ENCODE measurements around the gene ZNF236. TPM values are rescaled to one million over a fixed set of nuclear protein-coding genes. Genes with fewer than 3 reads are reported as not detected.

ZNF236 gene
- total and polyA plus RNA-seq, 2 donors (not counting 3 experiments of a cell fraction or from before 2014, with no cell fraction given): 4.5 to 14.7 TPM

GRCh38 chr18:76991021-76991688 is 168.8 kb downstream of the ZNF236 start:
- dilution Hi-C loops (cut with MboI; ENCODE audit: extremely low pct_ligation_motif_present, low sequenced_read_pairs): no loop called here
- CTCF ChIA-PET: interaction anchor here (1.2 kb wide), 1 partner anchor 9 kb away, joined by 4 read pairs; no protein-coding TSS in a partner anchor

More at GRCh38 chr18:76991021-76991688, 168.8 kb downstream of the ZNF236 start:
- Histone ChIP-seq H3K27ac (ENCODE audit: insufficient read depth, low read depth, low read length) (no peak overlapping the region), H3K36me3 (ENCODE audit: control insufficient read depth in 2 of 2, extremely low read depth in 1 of 2, insufficient read depth in 2 of 2, low read length in 2 of 2) (no peaks in the 10 kb centered on the region), H4K20me1 (replicated peaks; ENCODE audit: control insufficient read depth, extremely low read depth, insufficient read depth, low read length) (no peaks in the 10 kb centered on the region), H3K9ac (replicated peaks; ENCODE audit: extremely low read depth, insufficient read depth, low read length) (no peak overlapping the region), H3K9me3 (replicated peaks; ENCODE audit: control insufficient read depth, insufficient read depth, low read length) (no peaks in the 10 kb centered on the region), H3K9me1 (replicated peaks; ENCODE audit: control insufficient read depth, extremely low read depth, insufficient read depth, low read length) (no peaks in the 10 kb centered on the region), H3K4me3 (replicated peaks in 1 of 3; ENCODE audit: insufficient read depth in 1 of 3, low read depth in 1 of 3, low read length in 3 of 3) (no peak overlapping the region), H3K79me2 (ENCODE audit: control insufficient read depth, insufficient read depth, low read length) (no peaks in the 10 kb centered on the region), H2AFZ (ENCODE audit: low read depth, low read length) (no peak overlapping the region), H3K4me1 (ENCODE audit: control insufficient read depth, extremely low read depth, insufficient read depth, low read length) (no peaks in the 10 kb centered on the region), H3K4me2 (ENCODE audit: insufficient read depth, low read length) (no peak overlapping the region), H3K27me3 (ENCODE audit: control insufficient read depth in 2 of 2, insufficient read depth in 2 of 2, low read length in 2 of 2) (peaks cover 4 to 21% of the 10 kb centered on the region in 2 experiments)
- no TSS peak for BruUV-seq (replicated peaks)
- no peak for TF ChIP-seq CTCF (IDR thresholded peaks at IDR 0.05; ENCODE audit: extremely low read depth in 1 of 2, insufficient read depth in 1 of 2, low read depth in 1 of 2, low read length in 2 of 2)
- no peak for TF ChIP-seq MAX (IDR thresholded peaks at IDR 0.05; ENCODE audit: insufficient read depth, insufficient read length)
- TF ChIP-seq EZH2 (IDR thresholded peaks at IDR 0.05; ENCODE audit: borderline replicate concordance, low read depth, low read length, severe bottlenecking): no peak
- TF ChIP-seq FOS (IDR thresholded peaks at IDR 0.05; ENCODE audit: borderline replicate concordance, insufficient read depth, low read length): no peak
- TF ChIP-seq MYC (IDR thresholded peaks at IDR 0.05; ENCODE audit: low read depth, low read length): no peak
- TF ChIP-seq JUN (IDR thresholded peaks at IDR 0.05; ENCODE audit: borderline replicate concordance, insufficient read depth, insufficient read length, low read depth): no peak
- no peak for TF ChIP-seq POLR2AphosphoS5 (IDR thresholded peaks at IDR 0.05; ENCODE audit: insufficient read depth, low read depth, low read length)
- TF ChIP-seq POLR2A (IDR thresholded peaks at IDR 0.05; ENCODE audit: low read depth, low read length): no peak
- TF ChIP-seq GATA2 (IDR thresholded peaks at IDR 0.05; ENCODE audit: insufficient read depth, insufficient read length, low read depth, low read length): no peak
- POLR2A ChIA-PET: no interaction called here
- DNase-seq (ENCODE audit: low read depth, low spot score) (no peak), FAIRE-seq (no peak)
- intact Hi-C loops (cut with micrococcal nuclease): no loop called here

Data from endothelial cell of umbilical vein (primary cell).